ENCODE measurements around the gene ANKRD66. TPM values are rescaled to one million over a fixed set of nuclear protein-coding genes. Genes with fewer than 3 reads are reported as not detected.

Gene ANKRD66
- total RNA-seq, 1 experiment from 2014 or later = not detected

DNA sequence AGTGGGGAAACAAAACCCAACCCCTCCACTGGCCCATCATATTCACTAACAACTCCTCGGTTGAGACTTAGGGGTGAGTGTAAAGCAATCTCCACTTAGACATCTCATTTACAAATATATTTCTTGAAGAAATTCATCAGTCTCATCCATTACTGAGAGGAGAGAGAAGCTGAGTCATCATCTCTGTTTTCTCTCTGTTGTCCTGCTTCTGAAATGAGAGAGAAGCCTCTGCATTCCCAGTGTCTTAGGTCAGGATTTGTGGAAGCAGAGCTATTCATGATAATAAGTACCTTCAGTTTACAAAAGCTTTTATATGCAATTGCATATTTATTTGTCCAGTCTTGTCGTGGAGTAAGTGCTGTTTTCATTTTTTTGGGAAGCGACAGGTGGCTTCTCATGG, 47.3 kb downstream of the ANKRD66 start:
- H3K27ac Mint-ChIP-seq (ENCODE audit: low read depth, unreplicated experiment) = no peak overlapping the region
- no peaks in the 10 kb centered on the region for H3K9me3 Mint-ChIP-seq (ENCODE audit: unreplicated experiment)
- H3K4me1 Mint-ChIP-seq (ENCODE audit: insufficient read depth, unreplicated experiment) = peaks cover 18% of the 10 kb centered on the region
- intact Hi-C loops (cut with micrococcal nuclease) = no loop called here
- no peak for DNase-seq (ENCODE audit: unreplicated experiment)
- H3K27me3 Mint-ChIP-seq (ENCODE audit: insufficient read depth, unreplicated experiment) = no peaks in the 10 kb centered on the region
- ChIA-PET CTCF (interaction anchor here (0.6 to 0.7 kb wide), 3 partner anchors 25 to 372 kb away, joined by 3 read pairs; no protein-coding TSS in a partner anchor), POLR2A (interaction anchor here (1.0 kb wide), 1 partner anchor 9 kb away, joined by 5 read pairs; no protein-coding TSS in a partner anchor)
- no peak overlapping the region for H3K4me3 Mint-ChIP-seq (ENCODE audit: unreplicated experiment)
- no peaks in the 10 kb centered on the region for H3K36me3 Mint-ChIP-seq (ENCODE audit: insufficient read depth, unreplicated experiment)
- TF ChIP-seq, protein P1, sequence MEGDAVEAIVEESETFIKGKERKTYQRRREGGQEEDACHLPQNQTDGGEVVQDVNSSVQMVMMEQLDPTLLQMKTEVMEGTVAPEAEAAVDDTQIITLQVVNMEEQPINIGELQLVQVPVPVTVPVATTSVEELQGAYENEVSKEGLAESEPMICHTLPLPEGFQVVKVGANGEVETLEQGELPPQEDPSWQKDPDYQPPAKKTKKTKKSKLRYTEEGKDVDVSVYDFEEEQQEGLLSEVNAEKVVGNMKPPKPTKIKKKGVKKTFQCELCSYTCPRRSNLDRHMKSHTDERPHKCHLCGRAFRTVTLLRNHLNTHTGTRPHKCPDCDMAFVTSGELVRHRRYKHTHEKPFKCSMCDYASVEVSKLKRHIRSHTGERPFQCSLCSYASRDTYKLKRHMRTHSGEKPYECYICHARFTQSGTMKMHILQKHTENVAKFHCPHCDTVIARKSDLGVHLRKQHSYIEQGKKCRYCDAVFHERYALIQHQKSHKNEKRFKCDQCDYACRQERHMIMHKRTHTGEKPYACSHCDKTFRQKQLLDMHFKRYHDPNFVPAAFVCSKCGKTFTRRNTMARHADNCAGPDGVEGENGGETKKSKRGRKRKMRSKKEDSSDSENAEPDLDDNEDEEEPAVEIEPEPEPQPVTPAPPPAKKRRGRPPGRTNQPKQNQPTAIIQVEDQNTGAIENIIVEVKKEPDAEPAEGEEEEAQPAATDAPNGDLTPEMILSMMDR (IDR thresholded peaks at IDR 0.05; ENCODE audit: unreplicated experiment) = no peak
- BruUV-seq (replicated peaks) = no TSS peak

DNA sequence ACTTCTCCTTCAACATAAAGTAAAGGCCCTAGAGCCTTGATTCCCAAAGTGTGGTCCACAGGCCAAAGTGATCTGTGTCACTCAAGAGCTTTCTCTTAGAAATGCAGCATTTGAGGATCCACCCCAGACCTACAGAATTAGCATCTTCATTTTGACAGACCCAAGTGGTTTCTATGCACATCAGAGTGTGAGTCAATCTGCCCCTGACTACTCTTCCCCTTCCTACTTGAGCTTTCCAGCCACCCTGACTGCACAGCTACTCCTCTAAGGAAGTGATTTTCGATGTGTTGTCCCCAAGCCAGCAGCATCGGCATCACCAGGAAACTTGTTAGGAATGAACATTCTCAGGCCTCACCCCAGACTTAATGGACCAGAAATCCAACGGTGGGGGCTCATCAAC, 49.1 kb downstream of the ANKRD66 start:
- CTCF ChIA-PET = interaction anchor here (0.7 kb wide), 1 partner anchor 20 kb away, joined by 4 read pairs; no protein-coding TSS in a partner anchor

DNA sequence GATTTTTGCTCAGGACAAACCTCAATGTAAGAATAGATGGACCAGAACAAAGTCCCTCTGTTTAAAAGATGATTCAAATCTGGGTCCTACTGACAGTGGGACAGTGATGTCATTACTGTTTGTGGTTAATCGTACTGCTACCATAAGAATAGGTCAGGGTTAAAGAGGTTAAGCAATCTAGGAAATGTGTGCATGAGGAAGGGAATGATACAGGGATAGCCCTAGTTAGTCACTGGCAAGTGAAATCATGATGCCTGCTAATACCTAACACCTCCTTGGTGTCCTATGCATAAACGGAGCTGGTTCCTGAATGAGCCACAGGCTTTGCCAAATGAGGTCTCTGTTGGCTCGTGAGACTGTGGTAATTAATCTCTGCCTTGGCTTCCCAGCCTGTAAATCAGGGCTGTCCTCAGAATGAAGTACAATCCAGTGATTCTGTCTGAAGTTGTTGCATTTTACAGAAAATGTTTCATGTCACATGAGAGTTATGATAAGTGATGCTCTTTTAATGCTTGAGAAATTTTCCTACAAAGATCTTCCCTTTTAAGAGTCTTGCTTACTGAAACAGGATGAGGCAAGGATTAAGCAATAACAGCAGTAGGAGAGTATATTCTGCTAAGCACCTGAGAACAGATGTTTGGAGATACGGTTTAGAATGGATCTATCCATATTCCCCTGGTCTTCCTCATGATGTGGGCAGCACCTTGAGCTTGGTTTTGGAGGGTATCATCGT, 50.3 kb downstream of the ANKRD66 start:
- DNase-seq (ENCODE audit: unreplicated experiment) = peak; percentile 39
- H3K36me3 Mint-ChIP-seq (ENCODE audit: insufficient read depth, unreplicated experiment) = no peaks in the 10 kb centered on the region
- peaks cover 18% of the 10 kb centered on the region for H3K4me1 Mint-ChIP-seq (ENCODE audit: insufficient read depth, unreplicated experiment)

More for the DNA sequence above, 49.1 kb downstream of the ANKRD66 start:
- no peaks in the 10 kb centered on the region for H3K9me3 Mint-ChIP-seq (ENCODE audit: unreplicated experiment)
- H3K27ac Mint-ChIP-seq (ENCODE audit: low read depth, unreplicated experiment) = no peak overlapping the region
- no peak overlapping the region for H3K4me3 Mint-ChIP-seq (ENCODE audit: unreplicated experiment)
- no peaks in the 10 kb centered on the region for H3K36me3 Mint-ChIP-seq (ENCODE audit: insufficient read depth, unreplicated experiment)
- no peak for DNase-seq (ENCODE audit: unreplicated experiment)
- POLR2A ChIA-PET = no interaction called here
- intact Hi-C loops (cut with micrococcal nuclease) = no loop called here
- H3K27me3 Mint-ChIP-seq (ENCODE audit: insufficient read depth, unreplicated experiment) = no peaks in the 10 kb centered on the region
- peaks cover 18% of the 10 kb centered on the region for H3K4me1 Mint-ChIP-seq (ENCODE audit: insufficient read depth, unreplicated experiment)
- TF ChIP-seq, protein P1 (IDR thresholded peaks at IDR 0.05; ENCODE audit: unreplicated experiment) = no peak
- no TSS peak for BruUV-seq (replicated peaks)

DNA sequence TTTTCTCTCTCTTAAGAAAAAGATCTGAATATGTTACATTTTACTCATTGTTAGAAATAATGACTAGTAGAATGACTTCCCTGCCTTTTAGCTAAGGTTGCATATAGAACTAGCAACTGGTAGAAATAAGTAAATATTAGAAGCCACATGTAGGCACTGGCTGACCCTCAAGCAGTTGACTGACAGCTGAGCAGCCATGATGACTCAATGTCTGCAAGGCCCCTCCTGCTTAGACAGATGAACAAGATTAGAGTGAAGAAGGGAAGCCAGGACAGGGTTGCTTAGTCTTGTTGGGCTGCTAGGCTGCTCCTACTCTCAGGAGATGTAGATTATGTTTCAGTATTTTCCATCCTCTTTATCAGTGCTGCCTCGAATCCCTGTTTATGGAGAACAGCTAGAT, 52.9 kb downstream of the ANKRD66 start:
- ChIA-PET POLR2A (interaction anchor here (0.9 kb wide), 1 partner anchor 20 kb away, joined by 3 read pairs; no protein-coding TSS in a partner anchor), CTCF (interaction anchor here (0.5 kb wide), 1 partner anchor 379 kb away, joined by 3 read pairs; no protein-coding TSS in a partner anchor)
- no peak overlapping the region for H3K27ac Mint-ChIP-seq (ENCODE audit: low read depth, unreplicated experiment)
- TF ChIP-seq, protein P1 (IDR thresholded peaks at IDR 0.05; ENCODE audit: unreplicated experiment) = no peak
- peaks cover 18% of the 10 kb centered on the region for H3K4me1 Mint-ChIP-seq (ENCODE audit: insufficient read depth, unreplicated experiment)
- no TSS peak for BruUV-seq (replicated peaks)
- H3K27me3 Mint-ChIP-seq (ENCODE audit: insufficient read depth, unreplicated experiment) = no peaks in the 10 kb centered on the region
- no peak overlapping the region for H3K4me3 Mint-ChIP-seq (ENCODE audit: unreplicated experiment)
- no peaks in the 10 kb centered on the region for H3K9me3 Mint-ChIP-seq (ENCODE audit: unreplicated experiment)
- H3K36me3 Mint-ChIP-seq (ENCODE audit: insufficient read depth, unreplicated experiment) = no peaks in the 10 kb centered on the region
- no peak for DNase-seq (ENCODE audit: unreplicated experiment)
- intact Hi-C loops (cut with micrococcal nuclease) = no loop called here

More for the DNA sequence above, 50.3 kb downstream of the ANKRD66 start:
- ChIA-PET CTCF (no interaction called here), POLR2A (interaction anchor here (0.6 to 1.3 kb wide), 2 partner anchors 9 to 225 kb away, joined by 3 to 4 read pairs; no protein-coding TSS in a partner anchor)
- BruUV-seq (replicated peaks) = no TSS peak
- Mint-ChIP-seq H3K4me3 (ENCODE audit: unreplicated experiment) (no peak overlapping the region), H3K27ac (ENCODE audit: low read depth, unreplicated experiment) (no peak overlapping the region), H3K27me3 (ENCODE audit: insufficient read depth, unreplicated experiment) (no peaks in the 10 kb centered on the region), H3K9me3 (ENCODE audit: unreplicated experiment) (no peaks in the 10 kb centered on the region)
- intact Hi-C loops (cut with micrococcal nuclease) = no loop called here
- TF ChIP-seq, protein P1 (IDR thresholded peaks at IDR 0.05; ENCODE audit: unreplicated experiment) = no peak

All from MCF 10A (cell line).